Hepatocyte (in vitro differentiated cells): ENCODE measurements around the gene RANBP17.
A peak's percentile ranks its signal among the peaks of the same experiment; 100 is the strongest.

Experiments
- EZH2 ChIP-seq: fragments of 200-600 bp; sonication (generic); IDR thresholded peaks from 2 replicates; pipeline ENCODE4 v1.6.1; 2016; ENCODE audit warnings: antibody characterized with exemption, mild to moderate bottlenecking, borderline replicate concordance
- TF ChIP-seq, protein P1 (sequence below): fragments of 200-600 bp; sonication (generic); IDR thresholded peaks from 2 replicates; pipeline ENCODE4 v1.5.1; 2016; ENCODE audit warnings: antibody characterized with exemption, mild to moderate bottlenecking; ENCODE audit not compliant: poor library complexity

DNA sequence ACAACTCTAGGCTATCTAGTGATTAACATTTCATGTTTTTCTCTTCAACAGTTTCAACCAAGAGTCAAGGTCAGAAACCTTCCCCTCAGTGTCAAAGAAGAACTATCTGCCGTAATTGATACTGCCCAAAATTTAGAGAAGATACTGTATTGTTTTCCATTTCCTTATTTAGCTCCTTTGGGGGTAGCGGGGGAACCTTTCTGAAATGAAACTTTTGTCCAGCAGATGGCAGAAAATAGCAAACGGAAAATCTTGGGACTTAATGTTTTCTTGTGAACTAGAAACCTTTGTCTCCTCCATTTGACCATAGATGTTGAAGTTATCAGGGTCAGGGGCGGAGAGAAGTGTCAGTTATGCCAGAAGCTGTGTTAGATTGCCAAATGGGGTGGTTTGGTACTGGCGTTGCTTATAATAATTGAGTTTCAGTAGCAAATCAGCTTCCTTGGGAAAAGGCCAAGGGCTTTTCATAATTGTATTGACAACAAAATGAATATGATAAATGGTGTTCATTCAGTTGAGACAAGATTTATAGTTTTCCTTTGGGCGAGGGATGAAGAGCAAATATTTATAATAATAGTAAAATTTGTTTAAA is 345.5 kb downstream of the RANBP17 start:
- no peak for TF ChIP-seq EZH2
- TF ChIP-seq, protein P1, sequence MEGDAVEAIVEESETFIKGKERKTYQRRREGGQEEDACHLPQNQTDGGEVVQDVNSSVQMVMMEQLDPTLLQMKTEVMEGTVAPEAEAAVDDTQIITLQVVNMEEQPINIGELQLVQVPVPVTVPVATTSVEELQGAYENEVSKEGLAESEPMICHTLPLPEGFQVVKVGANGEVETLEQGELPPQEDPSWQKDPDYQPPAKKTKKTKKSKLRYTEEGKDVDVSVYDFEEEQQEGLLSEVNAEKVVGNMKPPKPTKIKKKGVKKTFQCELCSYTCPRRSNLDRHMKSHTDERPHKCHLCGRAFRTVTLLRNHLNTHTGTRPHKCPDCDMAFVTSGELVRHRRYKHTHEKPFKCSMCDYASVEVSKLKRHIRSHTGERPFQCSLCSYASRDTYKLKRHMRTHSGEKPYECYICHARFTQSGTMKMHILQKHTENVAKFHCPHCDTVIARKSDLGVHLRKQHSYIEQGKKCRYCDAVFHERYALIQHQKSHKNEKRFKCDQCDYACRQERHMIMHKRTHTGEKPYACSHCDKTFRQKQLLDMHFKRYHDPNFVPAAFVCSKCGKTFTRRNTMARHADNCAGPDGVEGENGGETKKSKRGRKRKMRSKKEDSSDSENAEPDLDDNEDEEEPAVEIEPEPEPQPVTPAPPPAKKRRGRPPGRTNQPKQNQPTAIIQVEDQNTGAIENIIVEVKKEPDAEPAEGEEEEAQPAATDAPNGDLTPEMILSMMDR = peak; percentile 72
